Astrocyte (in vitro differentiated cells and primary cell): ENCODE measurements around the gene ZBTB47.

Source experiments
- CTCF ChIP-seq: IDR thresholded peaks from 2 replicates; pipeline ENCODE4 v1.5.1; 2011; ENCODE audit warnings: low read depth, mild to moderate bottlenecking, inconsistent platforms, low read length, moderate library complexity; ENCODE audit not compliant: insufficient read depth
- EZH2 ChIP-seq: IDR thresholded peaks from 2 replicates; pipeline ENCODE4 v1.6.1; 2012; ENCODE audit warnings: mild to moderate bottlenecking, low read length, inconsistent platforms; ENCODE audit not compliant: insufficient read depth

GRCh38 chr3:42633544-42633943 is 20.0 kb upstream of the ZBTB47 start:
- TF ChIP-seq CTCF (no peak), EZH2 (no peak)
